PFSK-1 (cell line): Measurements from ENCODE around the gene NT5C3B.

Experiments
- FOXP2 ChIP-seq: optimal IDR thresholded peaks from 2 replicates; pipeline ENCODE3; 2011; ENCODE audit warnings: borderline replicate concordance, control low read depth, inconsistent platforms; ENCODE audit not compliant: insufficient read depth; ENCODE audit errors: extremely low read length, extremely low read depth
- POLR2AphosphoS5 ChIP-seq: IDR thresholded peaks from 2 replicates; pipeline ENCODE4 v1.6.1; 2012; ENCODE audit warnings: low read depth, mild to moderate bottlenecking, control low read depth, low read length, moderate library complexity
- SIN3A ChIP-seq: IDR thresholded peaks from 2 replicates; pipeline ENCODE4 v1.6.1; 2012; ENCODE audit warnings: mild to moderate bottlenecking, low read length, moderate library complexity, borderline replicate concordance; ENCODE audit not compliant: insufficient read depth
- TAF1 ChIP-seq: IDR thresholded peaks from 2 replicates; pipeline ENCODE4 v1.6.1; 2012; ENCODE audit warnings: low read length, control low read depth, borderline replicate concordance; ENCODE audit not compliant: insufficient read depth
- TF ChIP-seq, protein P1 (sequence below), 2 experiments: IDR thresholded peaks; 2 replicates each; pipeline versions ENCODE4 v1.6.1 to v1.8.0; 2011 to 2012; ENCODE audit warnings: low read depth in 2 of 2, low read length in 2 of 2, control low read depth in 1 of 2, inconsistent platforms in 1 of 2, mild to moderate bottlenecking in 1 of 2, moderate library complexity in 1 of 2; ENCODE audit not compliant: insufficient read depth in 1 of 2

DNA sequence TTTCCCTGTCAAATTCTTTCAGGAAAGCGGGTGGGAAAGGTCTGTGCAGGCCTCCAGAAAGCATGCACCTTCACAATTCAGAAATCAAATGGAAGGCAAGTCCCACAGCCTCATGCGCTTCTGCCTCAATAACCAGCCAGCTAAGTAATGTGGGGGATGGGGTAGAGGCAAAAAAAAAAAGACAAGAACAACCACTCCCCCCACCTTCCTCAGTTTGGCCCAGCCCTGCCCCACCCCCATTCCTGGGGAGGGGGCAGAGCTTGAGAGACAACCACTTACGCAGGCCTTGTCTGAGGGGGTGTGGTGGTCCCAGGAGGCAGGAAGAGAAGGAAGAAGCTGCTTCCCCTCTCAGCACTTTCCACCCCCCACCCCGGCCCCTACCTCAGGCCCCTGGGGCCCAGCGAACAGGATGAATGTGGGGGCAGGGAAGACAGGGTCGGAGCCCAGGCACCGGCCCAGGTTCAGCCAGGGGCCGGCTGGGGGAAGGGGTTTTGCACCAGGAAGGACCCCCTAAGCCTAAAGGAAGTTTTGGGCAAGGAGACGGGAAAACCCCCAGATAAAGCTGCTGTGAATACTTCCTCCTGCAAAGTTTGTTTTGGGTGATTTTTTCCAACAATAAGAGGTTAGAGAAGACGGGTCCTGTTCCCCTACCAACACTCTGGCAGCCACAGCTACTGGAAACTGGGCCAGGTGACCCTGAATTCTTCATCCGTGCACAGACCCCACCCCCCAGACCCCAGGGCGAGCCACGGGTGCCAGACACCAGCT is 50.8 kb downstream of the NT5C3B start:
- TF ChIP-seq TAF1: no peak
- no peak for TF ChIP-seq POLR2AphosphoS5
- no peak for TF ChIP-seq SIN3A
- no peak for TF ChIP-seq FOXP2
- TF ChIP-seq, protein P1, sequence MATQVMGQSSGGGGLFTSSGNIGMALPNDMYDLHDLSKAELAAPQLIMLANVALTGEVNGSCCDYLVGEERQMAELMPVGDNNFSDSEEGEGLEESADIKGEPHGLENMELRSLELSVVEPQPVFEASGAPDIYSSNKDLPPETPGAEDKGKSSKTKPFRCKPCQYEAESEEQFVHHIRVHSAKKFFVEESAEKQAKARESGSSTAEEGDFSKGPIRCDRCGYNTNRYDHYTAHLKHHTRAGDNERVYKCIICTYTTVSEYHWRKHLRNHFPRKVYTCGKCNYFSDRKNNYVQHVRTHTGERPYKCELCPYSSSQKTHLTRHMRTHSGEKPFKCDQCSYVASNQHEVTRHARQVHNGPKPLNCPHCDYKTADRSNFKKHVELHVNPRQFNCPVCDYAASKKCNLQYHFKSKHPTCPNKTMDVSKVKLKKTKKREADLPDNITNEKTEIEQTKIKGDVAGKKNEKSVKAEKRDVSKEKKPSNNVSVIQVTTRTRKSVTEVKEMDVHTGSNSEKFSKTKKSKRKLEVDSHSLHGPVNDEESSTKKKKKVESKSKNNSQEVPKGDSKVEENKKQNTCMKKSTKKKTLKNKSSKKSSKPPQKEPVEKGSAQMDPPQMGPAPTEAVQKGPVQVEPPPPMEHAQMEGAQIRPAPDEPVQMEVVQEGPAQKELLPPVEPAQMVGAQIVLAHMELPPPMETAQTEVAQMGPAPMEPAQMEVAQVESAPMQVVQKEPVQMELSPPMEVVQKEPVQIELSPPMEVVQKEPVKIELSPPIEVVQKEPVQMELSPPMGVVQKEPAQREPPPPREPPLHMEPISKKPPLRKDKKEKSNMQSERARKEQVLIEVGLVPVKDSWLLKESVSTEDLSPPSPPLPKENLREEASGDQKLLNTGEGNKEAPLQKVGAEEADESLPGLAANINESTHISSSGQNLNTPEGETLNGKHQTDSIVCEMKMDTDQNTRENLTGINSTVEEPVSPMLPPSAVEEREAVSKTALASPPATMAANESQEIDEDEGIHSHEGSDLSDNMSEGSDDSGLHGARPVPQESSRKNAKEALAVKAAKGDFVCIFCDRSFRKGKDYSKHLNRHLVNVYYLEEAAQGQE (IDR thresholded peaks at IDR 0.05; ENCODE audit: insufficient read depth in 1 of 2, low read depth in 2 of 2, low read length in 2 of 2): no peak
